22Rv1 (cell line): ENCODE results near the gene DSTYK.

ENCODE experiments used
- ZFX ChIP-seq: fragments of 450-650 bp; IDR thresholded peaks from 2 replicates; pipeline ENCODE4 v1.6.1; 2017; ENCODE audit warnings: antibody characterized with exemption, borderline replicate concordance
- TF ChIP-seq, protein P1 (sequence below): fragments of 450-650 bp; IDR thresholded peaks from 2 replicates; pipeline ENCODE4 v1.5.1; 2017; ENCODE audit warnings: mild to moderate bottlenecking

DNA sequence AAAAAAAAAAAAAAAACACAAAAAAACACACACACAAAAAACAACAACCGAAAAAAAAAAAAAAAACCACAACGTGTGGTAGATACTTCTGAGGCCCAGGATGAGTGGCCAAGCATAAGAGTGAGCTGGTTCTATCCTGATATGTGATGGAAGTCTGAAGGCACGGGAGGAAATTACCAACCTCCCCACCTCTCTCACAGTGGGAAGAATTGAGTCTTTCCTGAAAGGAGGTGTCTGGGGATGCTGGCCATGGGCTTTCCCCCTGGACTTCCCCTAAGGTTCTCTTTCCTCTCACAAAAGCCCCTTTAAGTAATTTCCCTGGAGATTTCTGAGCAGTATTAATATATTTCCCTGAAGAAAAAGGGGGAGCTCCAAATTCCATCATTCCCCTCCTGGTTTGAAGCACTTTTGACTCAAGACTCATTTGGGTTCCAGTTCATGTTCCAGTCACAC lies 21.5 kb upstream of the DSTYK start:
- no peak for TF ChIP-seq ZFX
- TF ChIP-seq, protein P1, sequence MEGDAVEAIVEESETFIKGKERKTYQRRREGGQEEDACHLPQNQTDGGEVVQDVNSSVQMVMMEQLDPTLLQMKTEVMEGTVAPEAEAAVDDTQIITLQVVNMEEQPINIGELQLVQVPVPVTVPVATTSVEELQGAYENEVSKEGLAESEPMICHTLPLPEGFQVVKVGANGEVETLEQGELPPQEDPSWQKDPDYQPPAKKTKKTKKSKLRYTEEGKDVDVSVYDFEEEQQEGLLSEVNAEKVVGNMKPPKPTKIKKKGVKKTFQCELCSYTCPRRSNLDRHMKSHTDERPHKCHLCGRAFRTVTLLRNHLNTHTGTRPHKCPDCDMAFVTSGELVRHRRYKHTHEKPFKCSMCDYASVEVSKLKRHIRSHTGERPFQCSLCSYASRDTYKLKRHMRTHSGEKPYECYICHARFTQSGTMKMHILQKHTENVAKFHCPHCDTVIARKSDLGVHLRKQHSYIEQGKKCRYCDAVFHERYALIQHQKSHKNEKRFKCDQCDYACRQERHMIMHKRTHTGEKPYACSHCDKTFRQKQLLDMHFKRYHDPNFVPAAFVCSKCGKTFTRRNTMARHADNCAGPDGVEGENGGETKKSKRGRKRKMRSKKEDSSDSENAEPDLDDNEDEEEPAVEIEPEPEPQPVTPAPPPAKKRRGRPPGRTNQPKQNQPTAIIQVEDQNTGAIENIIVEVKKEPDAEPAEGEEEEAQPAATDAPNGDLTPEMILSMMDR, result no peak
